Measurements from ENCODE around the gene FXR2. TPM values are rescaled to one million over a fixed set of nuclear protein-coding genes. Genes with fewer than 3 reads are reported as not detected.
A peak's percentile ranks its signal among the peaks of the same experiment; 100 is the strongest.

FXR2 gene
- total RNA-seq (10 to 100 TPM; 30.6 to 34.6 TPM), polyA plus RNA-seq (ENCODE audit: insufficient read length in 6 of 6) (10 to 100 TPM; 35.9 to 47.5 (median 40.5) TPM)
- long read RNA-seq, donor 1, partial matches to known transcripts = 5 of 6 reads
- long read RNA-seq, donor 1, other reads (novel, unspliced or antisense) = 0 of 6 reads
- long read RNA-seq, donor 2 = 0 reads
- long read RNA-seq, donor 3, partial matches to known transcripts = 0 of 2 reads
- long read RNA-seq, donor 3, other reads (novel, unspliced or antisense) = 0 of 2 reads
- long read RNA-seq, donor 4, partial matches to known transcripts = 0 of 1 reads
- long read RNA-seq, donor 4, other reads (novel, unspliced or antisense) = 0 of 1 reads
- long read RNA-seq, donor 5, partial matches to known transcripts = 0 of 2 reads
- long read RNA-seq, donor 5, other reads (novel, unspliced or antisense) = 0 of 2 reads
- long read RNA-seq, donor 6, partial matches to known transcripts = 0 of 3 reads
- long read RNA-seq, donor 6, other reads (novel, unspliced or antisense) = 0 of 3 reads
- long read RNA-seq, donor 7, partial matches to known transcripts = 0 of 2 reads
- long read RNA-seq, donor 7, other reads (novel, unspliced or antisense) = 0 of 2 reads
- long read RNA-seq, donor 8, transcript FXR2-201 (17 exons, 2,957 nt) = major isoform, 5 of 5 reads
- long read RNA-seq, donor 8, partial matches to known transcripts = 0 of 5 reads
- long read RNA-seq, donor 8, other reads (novel, unspliced or antisense) = 0 of 5 reads
- long read RNA-seq, donor 9 = 0 reads
- long read RNA-seq, donor 10, partial matches to known transcripts = 1 of 2 reads
- long read RNA-seq, donor 10, other reads (novel, unspliced or antisense) = 1 of 2 reads
- long read RNA-seq, donor 11 = 0 reads
- long read RNA-seq, donor 12, partial matches to known transcripts = 0 of 2 reads
- long read RNA-seq, donor 12, other reads (novel, unspliced or antisense) = 0 of 2 reads

GRCh38 chr17:7614425-7615264 lies at the start of gene FXR2:
FXR2 (minus strand) TSS chr17:7614897; CDS start chr17:7614532, 365 bp downstream.
- peak; percentile 96 for ATAC-seq
- intact Hi-C loops (cut with DNase I) = no loop called here
- TF ChIP-seq CTCF (IDR thresholded peaks at IDR 0.05) = peak; percentile 36 to 73
- Histone ChIP-seq H3K36me3 (peaks cover 0 to 4% of the 10 kb centered on the region in 2 donors), H3K4me3 (peak within 1 kb of the TSS; percentile 67 to 84), H3K27me3 (no peaks in the 10 kb centered on the region), H3K9me3 (no peaks in the 10 kb centered on the region), H3K27ac (peak within 1 kb of the TSS; percentile 92 to 93), H3K4me1 (peaks cover 23 to 40% of the 10 kb centered on the region in 2 donors)
- peak; percentile 99 to 100 (median 100) for DNase-seq

GRCh38 chr17:7656958-7657609 lies 42.4 kb upstream of the FXR2 start:
- peak in 1 of 4 donors; percentile 62 for DNase-seq
- TF ChIP-seq CTCF (IDR thresholded peaks at IDR 0.05) = no peak
- peak; percentile 50 for ATAC-seq
- no peak overlapping the region for H3K27ac ChIP-seq
- H3K9me3 ChIP-seq = no peaks in the 10 kb centered on the region
- intact Hi-C loops (cut with DNase I) = no loop called here
- H3K36me3 ChIP-seq = no peaks in the 10 kb centered on the region
- peaks cover under 1 to 22% of the 10 kb centered on the region in 2 donors for H3K27me3 ChIP-seq
- no peaks in the 10 kb centered on the region for H3K4me1 ChIP-seq
- H3K4me3 ChIP-seq = no peak overlapping the region

- no peak overlapping the region for H3K4me3 ChIP-seq
- ATAC-seq = no peak
- no peaks in the 10 kb centered on the region for H3K9me3 ChIP-seq
- peaks cover 15 to 38% of the 10 kb centered on the region in 2 donors for H3K27me3 ChIP-seq
- no peak overlapping the region for H3K27ac ChIP-seq
- TF ChIP-seq CTCF (IDR thresholded peaks at IDR 0.05) = no peak
- intact Hi-C loops (cut with DNase I) = no loop called here
- no peaks in the 10 kb centered on the region for H3K36me3 ChIP-seq
- DNase-seq = no peak
- H3K4me1 ChIP-seq = peaks cover 12 to 14% of the 10 kb centered on the region in 2 donors
Measured at GRCh38 chr17:7655541-7655840, 40.8 kb upstream of the FXR2 start.

GRCh38 chr17:7654832-7655540 lies 40.3 kb upstream of the FXR2 start:
- ATAC-seq (no peak), DNase-seq (no peak)
- no peak for TF ChIP-seq CTCF (IDR thresholded peaks at IDR 0.05)
- H3K4me1 ChIP-seq = peaks cover 16 to 19% of the 10 kb centered on the region in 2 donors
- intact Hi-C loops (cut with DNase I) = no loop called here
- no peak overlapping the region for H3K4me3 ChIP-seq
- H3K36me3 ChIP-seq = no peaks in the 10 kb centered on the region
- H3K9me3 ChIP-seq = no peaks in the 10 kb centered on the region
- H3K27ac ChIP-seq = no peak overlapping the region
- peaks cover 15 to 43% of the 10 kb centered on the region in 2 donors for H3K27me3 ChIP-seq

Data from left lung (tissue), 14 donors.